Endothelial cell of umbilical vein (primary cell): ENCODE results near the gene RAB40B.

Source experiments
- EZH2 ChIP-seq: IDR thresholded peaks from 2 replicates; pipeline ENCODE4 v1.6.1; 2012; ENCODE audit warnings: borderline replicate concordance, low read depth, mild to moderate bottlenecking, moderate library complexity, low read length, inconsistent platforms; ENCODE audit not compliant: severe bottlenecking
- FOS ChIP-seq: IDR thresholded peaks from 2 replicates; pipeline ENCODE4 v1.6.1; 2011; ENCODE audit warnings: mild to moderate bottlenecking, low read length, moderate library complexity, borderline replicate concordance; ENCODE audit not compliant: insufficient read depth
- POLR2A ChIP-seq: IDR thresholded peaks from 2 replicates; pipeline ENCODE4 v1.6.1; 2012; ENCODE audit warnings: low read depth, mild to moderate bottlenecking, control low read depth, low read length
- POLR2AphosphoS5 ChIP-seq: IDR thresholded peaks from 2 replicates; pipeline ENCODE4 v1.6.1; 2012; ENCODE audit warnings: low read depth, mild to moderate bottlenecking, control low read depth, low read length, moderate library complexity; ENCODE audit not compliant: insufficient read depth
- TF ChIP-seq, protein P1 (sequence below), 2 donors: IDR thresholded peaks; 1 replicate in 1 of 2; 2 replicates in 1 of 2; pipeline ENCODE4 v1.5.1; 2011; ENCODE audit warnings: low read length in 2 of 2, mild to moderate bottlenecking in 2 of 2, moderate library complexity in 2 of 2, control low read depth in 1 of 2, inconsistent platforms in 1 of 2, low read depth in 1 of 2; ENCODE audit not compliant: insufficient read depth in 1 of 2; ENCODE audit errors: extremely low read depth in 1 of 2

DNA sequence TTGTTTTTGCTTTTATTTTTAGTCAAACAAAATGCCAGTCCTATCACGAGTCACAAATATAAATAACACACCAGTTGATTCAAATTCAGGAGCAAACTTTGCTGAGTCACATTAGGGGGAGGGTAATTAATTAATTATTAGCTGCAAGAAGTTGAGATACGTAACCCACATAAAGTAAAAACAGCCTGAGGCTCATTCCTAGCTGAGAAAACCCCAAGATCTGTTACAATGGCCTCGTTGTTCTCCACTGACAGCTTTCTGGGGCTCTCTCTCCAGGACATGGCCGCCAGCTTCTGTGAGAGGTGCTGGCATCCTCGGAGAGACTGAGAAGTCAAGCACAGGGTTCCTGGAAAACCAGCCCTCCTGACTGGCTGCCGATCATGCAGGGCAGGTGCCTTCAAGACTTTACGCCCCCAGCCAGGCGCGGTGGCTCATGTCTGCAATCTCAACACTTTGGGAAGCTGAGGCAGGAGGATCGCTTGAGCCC, 11.1 kb downstream of the RAB40B start:
- TF ChIP-seq, protein P1, sequence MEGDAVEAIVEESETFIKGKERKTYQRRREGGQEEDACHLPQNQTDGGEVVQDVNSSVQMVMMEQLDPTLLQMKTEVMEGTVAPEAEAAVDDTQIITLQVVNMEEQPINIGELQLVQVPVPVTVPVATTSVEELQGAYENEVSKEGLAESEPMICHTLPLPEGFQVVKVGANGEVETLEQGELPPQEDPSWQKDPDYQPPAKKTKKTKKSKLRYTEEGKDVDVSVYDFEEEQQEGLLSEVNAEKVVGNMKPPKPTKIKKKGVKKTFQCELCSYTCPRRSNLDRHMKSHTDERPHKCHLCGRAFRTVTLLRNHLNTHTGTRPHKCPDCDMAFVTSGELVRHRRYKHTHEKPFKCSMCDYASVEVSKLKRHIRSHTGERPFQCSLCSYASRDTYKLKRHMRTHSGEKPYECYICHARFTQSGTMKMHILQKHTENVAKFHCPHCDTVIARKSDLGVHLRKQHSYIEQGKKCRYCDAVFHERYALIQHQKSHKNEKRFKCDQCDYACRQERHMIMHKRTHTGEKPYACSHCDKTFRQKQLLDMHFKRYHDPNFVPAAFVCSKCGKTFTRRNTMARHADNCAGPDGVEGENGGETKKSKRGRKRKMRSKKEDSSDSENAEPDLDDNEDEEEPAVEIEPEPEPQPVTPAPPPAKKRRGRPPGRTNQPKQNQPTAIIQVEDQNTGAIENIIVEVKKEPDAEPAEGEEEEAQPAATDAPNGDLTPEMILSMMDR (IDR thresholded peaks at IDR 0.05; ENCODE audit: extremely low read depth in 1 of 2, insufficient read depth in 1 of 2, low read depth in 1 of 2, low read length in 2 of 2), result no peak
- TF ChIP-seq POLR2AphosphoS5 (no peak), FOS (no peak), POLR2A (no peak), EZH2 (no peak)
